ENCODE data around the gene LRMDA. TPM values are rescaled to one million over a fixed set of nuclear protein-coding genes. Genes with fewer than 3 reads are reported as not detected.

The LRMDA gene
- total RNA-seq, 1 donor from 2014 or later, result not detected

DNA sequence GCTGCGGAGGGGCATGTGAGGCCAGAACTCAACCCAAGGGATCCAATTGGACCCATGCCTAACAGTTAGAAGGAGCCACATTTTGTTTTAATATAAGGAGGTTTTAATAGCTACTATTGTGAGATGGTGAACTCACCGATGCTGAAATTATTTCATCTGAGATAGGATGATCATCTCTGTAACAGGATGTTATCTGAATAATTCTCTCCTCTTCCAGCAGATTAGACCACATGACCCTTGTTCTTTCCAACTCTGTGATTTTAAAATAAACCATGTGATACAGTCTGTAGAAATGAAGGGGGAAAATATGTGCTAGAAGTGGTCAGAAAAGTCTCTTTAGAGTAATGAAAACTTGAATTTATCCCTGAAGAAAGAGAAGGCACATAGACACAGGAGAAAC lies 385.8 kb downstream of the LRMDA start:
- CTCF ChIA-PET, result no interaction called here

DNA sequence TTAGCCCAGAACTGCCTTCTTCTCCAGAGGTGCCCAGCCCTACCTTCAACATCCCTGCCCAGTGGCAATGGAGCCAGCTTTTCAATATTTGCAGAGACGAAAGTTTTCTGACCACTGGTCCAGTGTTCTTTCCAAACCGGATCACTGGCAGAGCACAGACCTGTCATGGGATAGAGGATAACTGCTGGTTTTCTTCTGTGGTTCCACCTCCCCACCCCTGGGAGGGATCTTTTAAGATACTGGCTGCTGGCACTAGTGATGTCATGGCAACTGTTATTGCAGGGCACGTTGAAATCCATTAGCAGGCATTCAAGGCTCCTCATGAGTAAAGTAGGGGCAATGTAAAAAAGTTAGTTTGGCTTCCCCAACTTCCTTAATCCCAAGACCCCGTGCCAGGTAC lies 387.1 kb downstream of the LRMDA start:
- CTCF ChIA-PET, result no interaction called here
- no peaks in the 10 kb centered on the region for H3K4me1 Mint-ChIP-seq
- no peak overlapping the region for H3K27ac Mint-ChIP-seq
- peaks cover 3% of the 10 kb centered on the region for H3K27me3 Mint-ChIP-seq
- POLR2A ChIA-PET, result no interaction called here
- intact Hi-C loops (cut with micrococcal nuclease), result no loop called here
- peaks cover 2% of the 10 kb centered on the region for H3K9me3 Mint-ChIP-seq
- H3K36me3 Mint-ChIP-seq (ENCODE audit: low read depth), result no peaks in the 10 kb centered on the region
- TF ChIP-seq, protein P1, sequence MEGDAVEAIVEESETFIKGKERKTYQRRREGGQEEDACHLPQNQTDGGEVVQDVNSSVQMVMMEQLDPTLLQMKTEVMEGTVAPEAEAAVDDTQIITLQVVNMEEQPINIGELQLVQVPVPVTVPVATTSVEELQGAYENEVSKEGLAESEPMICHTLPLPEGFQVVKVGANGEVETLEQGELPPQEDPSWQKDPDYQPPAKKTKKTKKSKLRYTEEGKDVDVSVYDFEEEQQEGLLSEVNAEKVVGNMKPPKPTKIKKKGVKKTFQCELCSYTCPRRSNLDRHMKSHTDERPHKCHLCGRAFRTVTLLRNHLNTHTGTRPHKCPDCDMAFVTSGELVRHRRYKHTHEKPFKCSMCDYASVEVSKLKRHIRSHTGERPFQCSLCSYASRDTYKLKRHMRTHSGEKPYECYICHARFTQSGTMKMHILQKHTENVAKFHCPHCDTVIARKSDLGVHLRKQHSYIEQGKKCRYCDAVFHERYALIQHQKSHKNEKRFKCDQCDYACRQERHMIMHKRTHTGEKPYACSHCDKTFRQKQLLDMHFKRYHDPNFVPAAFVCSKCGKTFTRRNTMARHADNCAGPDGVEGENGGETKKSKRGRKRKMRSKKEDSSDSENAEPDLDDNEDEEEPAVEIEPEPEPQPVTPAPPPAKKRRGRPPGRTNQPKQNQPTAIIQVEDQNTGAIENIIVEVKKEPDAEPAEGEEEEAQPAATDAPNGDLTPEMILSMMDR (IDR thresholded peaks at IDR 0.05), result no peak
- no peak overlapping the region for H3K4me3 Mint-ChIP-seq
- ATAC-seq (ENCODE audit: low read depth) (no peak), DNase-seq (no peak)

More for the DNA sequence above, 385.8 kb downstream of the LRMDA start:
- DNase-seq (no peak), ATAC-seq (ENCODE audit: low read depth) (no peak)
- no peaks in the 10 kb centered on the region for H3K4me1 Mint-ChIP-seq
- no peak overlapping the region for H3K4me3 Mint-ChIP-seq
- peaks cover 3% of the 10 kb centered on the region for H3K27me3 Mint-ChIP-seq
- intact Hi-C loops (cut with micrococcal nuclease), result no loop called here
- TF ChIP-seq, protein P1 (IDR thresholded peaks at IDR 0.05), result no peak
- no peak overlapping the region for H3K27ac Mint-ChIP-seq
- POLR2A ChIA-PET, result no interaction called here
- H3K36me3 Mint-ChIP-seq (ENCODE audit: low read depth), result no peaks in the 10 kb centered on the region
- H3K9me3 Mint-ChIP-seq, result peaks cover 2% of the 10 kb centered on the region

DNA sequence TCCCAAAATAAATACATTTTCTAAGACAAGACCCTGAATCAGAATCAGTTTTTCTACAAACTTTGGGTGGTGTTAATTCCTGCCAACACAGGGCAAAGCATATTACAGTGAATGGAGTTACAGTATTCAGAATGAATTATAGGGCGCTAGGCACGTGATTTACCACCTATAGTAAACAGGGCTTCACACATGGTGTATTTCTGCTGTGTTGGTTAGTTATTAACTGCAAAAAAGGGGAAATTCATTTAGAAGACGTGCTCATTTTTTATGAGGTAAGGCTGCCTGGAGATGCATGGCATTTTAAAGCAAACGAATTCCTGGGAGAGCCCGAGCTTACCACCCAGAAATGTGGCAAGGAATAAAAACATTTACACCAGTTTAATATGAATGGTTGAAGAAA lies 393.8 kb downstream of the LRMDA start:
- H3K4me1 Mint-ChIP-seq, result no peaks in the 10 kb centered on the region
- no peaks in the 10 kb centered on the region for H3K27me3 Mint-ChIP-seq
- intact Hi-C loops (cut with micrococcal nuclease), result no loop called here
- POLR2A ChIA-PET, result no interaction called here
- CTCF ChIA-PET, result no interaction called here
- no peak overlapping the region for H3K27ac Mint-ChIP-seq
- H3K4me3 Mint-ChIP-seq, result no peak overlapping the region
- H3K36me3 Mint-ChIP-seq (ENCODE audit: low read depth), result no peaks in the 10 kb centered on the region
- H3K9me3 Mint-ChIP-seq, result peaks cover 2% of the 10 kb centered on the region
- no peak for DNase-seq
- no peak for ATAC-seq (ENCODE audit: low read depth)
- TF ChIP-seq, protein P1 (IDR thresholded peaks at IDR 0.05), result no peak

DNA sequence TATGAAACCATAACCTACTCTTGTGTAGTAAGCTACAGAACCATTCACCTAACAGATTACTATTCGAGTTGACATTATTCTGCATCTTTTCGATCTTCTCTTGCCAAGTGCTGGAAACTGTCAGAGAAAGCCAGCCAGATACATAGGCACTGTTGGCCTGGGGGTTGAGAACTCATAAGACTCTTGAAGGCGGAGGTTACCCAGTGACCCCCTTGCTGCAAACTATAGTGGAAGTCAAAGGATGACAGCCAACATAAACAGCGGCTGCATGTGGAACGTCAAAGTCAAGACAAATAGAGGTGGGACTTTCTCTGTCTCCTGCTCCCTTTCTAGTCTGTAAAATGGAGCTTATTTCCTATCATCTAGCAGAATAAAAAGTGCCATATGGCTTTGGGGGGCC lies 394.2 kb downstream of the LRMDA start:
- H3K4me3 Mint-ChIP-seq, result no peak overlapping the region
- no peak overlapping the region for H3K27ac Mint-ChIP-seq
- H3K27me3 Mint-ChIP-seq, result no peaks in the 10 kb centered on the region
- peaks cover 2% of the 10 kb centered on the region for H3K9me3 Mint-ChIP-seq
- intact Hi-C loops (cut with micrococcal nuclease), result no loop called here
- CTCF ChIA-PET, result no interaction called here
- DNase-seq, result no peak
- ATAC-seq (ENCODE audit: low read depth), result no peak
- no peaks in the 10 kb centered on the region for H3K36me3 Mint-ChIP-seq (ENCODE audit: low read depth)
- H3K4me1 Mint-ChIP-seq, result no peaks in the 10 kb centered on the region
- TF ChIP-seq, protein P1 (IDR thresholded peaks at IDR 0.05), result no peak
- POLR2A ChIA-PET, result no interaction called here

DNA sequence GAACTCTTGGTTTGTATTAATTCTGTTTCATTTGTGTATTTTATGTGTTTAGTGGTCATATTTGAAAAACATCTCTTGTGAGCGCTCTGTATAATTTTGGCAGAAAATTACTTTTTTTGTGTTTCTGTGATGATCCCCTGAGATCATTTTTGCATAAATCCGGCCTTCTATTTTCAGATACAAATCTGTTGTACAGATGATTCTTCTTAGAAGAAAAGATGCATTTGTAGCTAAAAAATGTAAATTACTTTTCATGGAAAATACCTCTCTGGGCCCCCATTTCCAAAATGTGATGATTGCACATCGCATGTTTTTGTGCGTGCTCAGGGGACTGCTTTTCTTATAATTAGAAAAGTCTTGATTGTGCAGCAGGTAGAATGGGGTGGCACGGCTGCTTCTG lies 395.4 kb downstream of the LRMDA start:
- no peaks in the 10 kb centered on the region for H3K36me3 Mint-ChIP-seq (ENCODE audit: low read depth)
- H3K9me3 Mint-ChIP-seq, result peaks cover under 1% of the 10 kb centered on the region
- H3K27ac Mint-ChIP-seq, result no peak overlapping the region
- no peak for ATAC-seq (ENCODE audit: low read depth)
- POLR2A ChIA-PET, result no interaction called here
- intact Hi-C loops (cut with micrococcal nuclease), result no loop called here
- no peaks in the 10 kb centered on the region for H3K27me3 Mint-ChIP-seq
- TF ChIP-seq, protein P1 (IDR thresholded peaks at IDR 0.05), result no peak
- DNase-seq, result no peak
- CTCF ChIA-PET, result no interaction called here
- no peaks in the 10 kb centered on the region for H3K4me1 Mint-ChIP-seq
- no peak overlapping the region for H3K4me3 Mint-ChIP-seq

Measured in activated B cell treated with CpG ODN at 0.5 μM for 24 hours (primary cell).